HepG2 (cell line): ENCODE results near the gene C1QTNF6.

Experiments used
- EZH2 ChIP-seq: conservative IDR thresholded peaks from 2 replicates; pipeline ENCODE4 v1.6.1; 2012; ENCODE audit warnings: mild to moderate bottlenecking, low read depth, low read length, moderate library complexity
- PATZ1 ChIP-seq: sonication (generic); formaldehyde crosslinking; IDR thresholded peaks from 2 replicates; pipeline ENCODE4 v1.4.0; 2020; ENCODE audit warnings: missing genetic modification reagents
- POLR2AphosphoS5 ChIP-seq: IDR thresholded peaks from 2 replicates; pipeline ENCODE4 v1.6.1; 2012; ENCODE audit warnings: low read depth, low read length
- SP2 ChIP-seq: sonication (generic); formaldehyde crosslinking; IDR thresholded peaks from 2 replicates; pipeline ENCODE4 v1.5.1; 2020; ENCODE audit warnings: mild to moderate bottlenecking, missing genetic modification reagents
- ZNF343 ChIP-seq: sonication (generic); formaldehyde crosslinking; IDR thresholded peaks from 2 replicates; pipeline ENCODE4 v1.4.0; 2020; ENCODE audit warnings: mild to moderate bottlenecking, missing genetic modification reagents
- ZNF570 ChIP-seq: sonication (generic); formaldehyde crosslinking; IDR thresholded peaks from 2 replicates; pipeline ENCODE4 v1.4.0; 2020; ENCODE audit warnings: mild to moderate bottlenecking, missing genetic modification reagents, borderline replicate concordance

GRCh38 chr22:37183432-37184379 is 4.3 kb downstream of the C1QTNF6 start:
- TF ChIP-seq EZH2 (no peak), ZNF570 (CRISPR knock-in tag) (no peak), POLR2AphosphoS5 (no peak), PATZ1 (CRISPR knock-in tag) (no peak), ZNF343 (CRISPR knock-in tag) (no peak), SP2 (CRISPR knock-in tag) (no peak)
